ENCODE results near the gene AARS2. TPM values are rescaled to one million over a fixed set of nuclear protein-coding genes. Genes with fewer than 3 reads are reported as not detected.

Gene AARS2
- total and polyA plus RNA-seq, 7 donors = 1.4 to 9.7 (median 6.7) TPM

DNA sequence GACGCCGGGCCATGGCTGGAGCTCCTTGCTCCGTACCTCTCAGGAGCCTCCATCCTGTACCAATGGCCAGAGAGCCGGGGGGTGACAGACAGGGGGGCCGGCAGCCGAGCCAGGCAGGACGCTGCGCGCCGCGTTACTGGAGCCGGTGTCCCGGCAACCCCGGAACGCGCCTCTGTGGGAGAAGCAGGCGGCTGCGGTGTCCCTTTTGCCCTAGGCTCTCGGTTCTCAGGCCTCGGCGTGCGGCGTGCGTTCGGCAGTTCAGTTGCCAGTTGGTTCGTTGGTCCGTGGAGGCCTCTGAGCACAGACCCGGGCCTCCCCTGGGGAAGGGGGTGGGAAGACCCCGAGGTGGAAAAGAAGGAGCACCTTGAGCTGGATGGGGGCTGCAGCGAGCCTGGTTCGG, 29.3 kb upstream of the AARS2 start, which contains the start of gene SPATS1:
Gene SPATS1, plus strand, starts transcription at position 162 of the 400 bp plus-strand sequence. CDS start 446 bp downstream, outside the sequence.
- TF ChIP-seq, protein P1, sequence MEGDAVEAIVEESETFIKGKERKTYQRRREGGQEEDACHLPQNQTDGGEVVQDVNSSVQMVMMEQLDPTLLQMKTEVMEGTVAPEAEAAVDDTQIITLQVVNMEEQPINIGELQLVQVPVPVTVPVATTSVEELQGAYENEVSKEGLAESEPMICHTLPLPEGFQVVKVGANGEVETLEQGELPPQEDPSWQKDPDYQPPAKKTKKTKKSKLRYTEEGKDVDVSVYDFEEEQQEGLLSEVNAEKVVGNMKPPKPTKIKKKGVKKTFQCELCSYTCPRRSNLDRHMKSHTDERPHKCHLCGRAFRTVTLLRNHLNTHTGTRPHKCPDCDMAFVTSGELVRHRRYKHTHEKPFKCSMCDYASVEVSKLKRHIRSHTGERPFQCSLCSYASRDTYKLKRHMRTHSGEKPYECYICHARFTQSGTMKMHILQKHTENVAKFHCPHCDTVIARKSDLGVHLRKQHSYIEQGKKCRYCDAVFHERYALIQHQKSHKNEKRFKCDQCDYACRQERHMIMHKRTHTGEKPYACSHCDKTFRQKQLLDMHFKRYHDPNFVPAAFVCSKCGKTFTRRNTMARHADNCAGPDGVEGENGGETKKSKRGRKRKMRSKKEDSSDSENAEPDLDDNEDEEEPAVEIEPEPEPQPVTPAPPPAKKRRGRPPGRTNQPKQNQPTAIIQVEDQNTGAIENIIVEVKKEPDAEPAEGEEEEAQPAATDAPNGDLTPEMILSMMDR (IDR thresholded peaks at IDR 0.05) = no peak
- no peak for TF ChIP-seq POLR2A (IDR thresholded peaks at IDR 0.05)
- no peak for TF ChIP-seq POLR2AphosphoS5 (IDR thresholded peaks at IDR 0.05)
- no peak for TF ChIP-seq EP300 (IDR thresholded peaks at IDR 0.05)
- Histone ChIP-seq H3K36me3 (no peaks in the 10 kb centered on the region), H3K27ac (no peak within 1 kb of the TSS), H3K9me3 (no peaks in the 10 kb centered on the region), H3K27me3 (peaks cover 6 to 31% (median 14%) of the 10 kb centered on the region in 3 donors), H3K4me3 (peak within 1 kb of the TSS in 2 of 4 donors; percentile 31 to 33), H3K4me1 (peaks cover 0 to 7% (median 3%) of the 10 kb centered on the region in 4 donors)
- WGBS, 2 donors = 5 to 8% methylated on average over 31 of the region's 31 CpGs
- no peak for DNase-seq
- intact Hi-C loops (cut with DNase I) = no loop called here

DNA sequence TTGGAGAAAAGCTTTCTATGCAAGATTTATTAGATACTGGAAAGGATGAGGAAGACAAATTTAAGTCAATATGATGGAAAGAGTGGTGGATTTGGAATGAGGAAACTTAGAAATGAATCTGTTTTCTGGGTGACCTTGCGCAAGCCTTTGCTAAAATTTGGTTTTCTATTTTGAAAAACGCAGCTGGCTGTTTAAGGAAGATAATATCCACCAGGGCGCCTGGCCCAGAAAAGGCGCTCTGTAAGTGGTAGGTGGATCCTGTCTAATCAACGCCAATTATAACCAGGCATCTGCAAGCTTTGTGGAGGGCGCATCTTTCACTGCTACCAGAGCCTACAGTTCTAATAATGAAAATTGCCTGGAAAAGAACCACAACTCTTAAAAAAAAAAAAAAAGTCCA, 28.9 kb upstream of the AARS2 start:
- Histone ChIP-seq H3K4me1 (peaks cover 0 to 7% (median 3%) of the 10 kb centered on the region in 4 donors), H3K36me3 (no peaks in the 10 kb centered on the region), H3K9me3 (no peaks in the 10 kb centered on the region), H3K4me3 (peak overlapping the region in 2 of 4 donors; percentile 31 to 33), H3K27ac (no peak overlapping the region), H3K27me3 (peaks cover 6 to 31% (median 14%) of the 10 kb centered on the region in 3 donors)
- TF ChIP-seq, protein P1 (IDR thresholded peaks at IDR 0.05) = no peak
- no peak for TF ChIP-seq EP300 (IDR thresholded peaks at IDR 0.05)
- no peak for TF ChIP-seq POLR2A (IDR thresholded peaks at IDR 0.05)
- TF ChIP-seq POLR2AphosphoS5 (IDR thresholded peaks at IDR 0.05) = no peak
- no peak for DNase-seq
- WGBS, 2 donors = 36 to 38% methylated on average over 6 of the region's 6 CpGs
- intact Hi-C loops (cut with DNase I) = no loop called here

DNA sequence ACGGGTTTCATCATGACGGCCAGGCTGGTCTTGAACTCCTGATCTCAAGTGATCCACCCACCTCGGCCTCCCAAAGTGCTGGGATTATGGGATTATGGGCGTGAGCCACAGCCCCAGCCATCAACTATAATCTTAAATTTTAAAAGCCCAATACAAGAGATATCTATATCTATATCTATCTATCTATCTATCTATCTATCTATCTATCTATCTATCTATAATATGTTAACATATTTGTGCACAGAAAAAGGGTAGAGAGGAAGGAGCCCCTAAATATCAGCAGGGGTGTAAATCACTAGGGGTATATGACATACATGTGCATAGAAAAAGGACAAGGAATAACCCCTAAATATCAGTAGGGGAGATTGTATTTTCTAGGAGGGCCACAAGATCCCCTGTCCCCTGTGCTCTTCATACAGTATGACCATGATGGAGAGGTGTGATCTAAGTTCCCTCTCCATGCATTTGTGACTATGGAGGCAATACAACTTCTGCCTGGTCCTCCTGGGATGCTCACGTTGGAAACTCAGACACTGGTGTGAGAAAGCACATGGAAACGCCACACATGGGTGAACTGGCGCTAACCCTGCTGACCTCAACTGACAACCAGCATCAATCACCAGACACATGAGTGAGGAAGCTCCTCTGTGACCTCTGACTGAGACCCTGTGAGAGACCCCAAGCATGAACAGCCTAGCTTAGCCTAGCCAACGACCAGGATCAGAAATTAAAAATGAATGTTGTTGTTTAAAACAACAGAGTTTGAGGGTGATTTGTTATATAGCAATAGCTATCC, 28.1 kb upstream of the AARS2 start:
- H3K27ac ChIP-seq = no peak overlapping the region

DNA sequence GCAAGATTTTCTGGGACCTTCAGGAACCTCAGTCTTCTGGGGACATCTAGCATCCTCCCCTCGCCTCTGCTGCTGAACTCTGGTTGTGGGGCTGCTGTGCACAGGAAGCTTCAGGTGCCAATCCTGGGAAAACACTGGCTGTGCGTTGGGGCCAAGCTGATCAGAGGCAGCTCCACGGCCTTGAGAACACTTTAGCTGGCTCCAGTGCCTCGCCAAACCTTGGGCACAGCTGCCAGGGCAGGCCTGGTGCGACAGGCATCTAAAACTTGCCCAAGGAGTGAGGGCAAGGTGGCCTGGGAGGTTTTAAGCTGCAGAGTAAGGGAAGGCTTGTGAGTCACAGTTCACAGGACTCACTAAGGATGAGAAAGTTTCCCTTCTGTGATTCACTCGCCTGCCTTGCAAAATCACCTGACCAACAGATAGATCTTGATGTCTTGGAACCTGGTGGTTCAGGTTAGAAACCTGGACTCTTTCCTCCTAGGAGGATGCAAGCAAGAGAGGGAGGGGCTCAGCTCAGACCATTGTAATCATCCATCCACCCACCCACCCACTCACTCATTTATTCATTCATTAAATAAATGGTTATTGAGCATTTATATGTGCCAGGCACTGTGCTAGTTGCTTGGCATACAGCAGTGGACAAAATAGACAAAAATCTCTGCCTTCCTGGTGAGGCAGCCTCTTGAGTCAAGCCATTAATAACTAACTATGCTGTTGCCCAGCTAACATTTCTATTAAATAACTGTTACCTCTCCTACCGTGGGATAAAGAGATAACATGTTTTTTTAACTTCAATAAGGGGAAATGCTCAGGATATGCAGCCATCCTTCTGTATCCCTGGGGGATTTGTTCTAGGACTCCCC, 26.8 kb upstream of the AARS2 start:
- Histone ChIP-seq H3K36me3 (no peaks in the 10 kb centered on the region), H3K9me3 (no peaks in the 10 kb centered on the region), H3K4me3 (no peak overlapping the region), H3K4me1 (peaks cover 0 to 7% (median 3%) of the 10 kb centered on the region in 4 donors), H3K27ac (no peak overlapping the region), H3K27me3 (peaks cover 6 to 23% (median 14%) of the 10 kb centered on the region in 3 donors)
- no peak for DNase-seq
- TF ChIP-seq EP300 (IDR thresholded peaks at IDR 0.05) (no peak), POLR2A (IDR thresholded peaks at IDR 0.05) (no peak), POLR2AphosphoS5 (IDR thresholded peaks at IDR 0.05) (no peak)
- TF ChIP-seq, protein P1 (IDR thresholded peaks at IDR 0.05) = no peak
- 71 to 78% methylated on average over 7 of the region's 7 CpGs for WGBS, 2 donors
- intact Hi-C loops (cut with DNase I) = loop anchor here (5.0 to 10.0 kb wide), 2 partner anchors 168 to 245 kb away; no protein-coding TSS in a partner anchor

More for the DNA sequence above, 28.1 kb upstream of the AARS2 start:
- Histone ChIP-seq H3K9me3 (no peaks in the 10 kb centered on the region), H3K36me3 (no peaks in the 10 kb centered on the region), H3K27me3 (peaks cover 6 to 31% (median 14%) of the 10 kb centered on the region in 3 donors), H3K4me3 (no peak overlapping the region), H3K4me1 (peaks cover 0 to 7% (median 3%) of the 10 kb centered on the region in 4 donors)
- no peak for TF ChIP-seq POLR2A (IDR thresholded peaks at IDR 0.05)
- TF ChIP-seq, protein P1 (IDR thresholded peaks at IDR 0.05) = no peak
- TF ChIP-seq POLR2AphosphoS5 (IDR thresholded peaks at IDR 0.05) = no peak
- no peak for TF ChIP-seq EP300 (IDR thresholded peaks at IDR 0.05)
- WGBS, 2 donors = 60 to 69% methylated on average over 8 of the region's 8 CpGs
- DNase-seq = no peak
- intact Hi-C loops (cut with DNase I) = no loop called here
